ENCODE results near the gene TMEM238.

TMEM238 gene

DNA sequence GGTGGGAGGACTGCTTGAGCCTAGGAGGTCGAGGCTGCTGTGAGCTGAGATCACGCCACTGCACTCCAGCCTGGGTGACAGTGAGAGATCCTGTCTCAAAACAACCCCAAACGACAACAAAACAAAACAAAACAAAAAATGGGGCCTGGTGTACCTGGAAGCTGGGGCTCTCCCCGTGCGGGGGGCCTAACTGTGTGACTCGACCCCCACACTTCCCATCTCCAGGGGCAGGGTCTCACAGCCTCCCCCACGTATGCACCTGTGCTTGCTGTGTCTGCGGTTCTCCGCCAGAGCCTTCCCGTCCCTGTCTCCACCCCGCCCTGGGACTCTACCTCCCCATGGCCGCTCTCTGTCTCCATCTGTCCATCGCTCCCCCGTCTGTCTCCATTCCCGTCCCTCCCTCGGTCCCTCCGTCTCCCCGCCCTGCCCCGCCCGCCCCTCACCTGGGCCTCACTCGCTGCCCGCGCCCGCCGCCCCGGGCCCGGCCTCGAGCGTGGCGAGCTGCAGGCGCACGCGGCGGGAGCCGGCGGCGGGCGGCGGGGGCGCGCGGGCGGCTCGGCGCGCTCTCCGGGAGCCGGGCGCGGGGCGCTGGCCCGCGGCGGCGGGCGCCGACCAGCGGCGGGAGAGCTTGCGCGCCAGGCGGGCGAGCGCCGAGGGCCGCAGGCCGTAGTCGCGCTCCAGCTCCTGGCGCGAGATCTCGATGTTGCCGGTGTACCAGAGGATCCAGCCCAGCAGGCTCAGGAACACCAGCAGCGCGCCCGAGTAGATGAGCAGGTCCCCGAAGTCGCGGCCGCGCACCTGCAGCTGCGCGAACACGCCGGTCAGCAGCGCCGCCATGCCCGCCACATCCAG is 587 bp downstream of the TMEM238 start:
- no peaks in the 10 kb centered on the region for H3K9me3 ChIP-seq (ENCODE audit: severe bottlenecking)
- peak overlapping the region; percentile 37 for H3K4me3 ChIP-seq (ENCODE audit: low read depth, low read length)
- H3K27me3 ChIP-seq (ENCODE audit: insufficient read depth, low read depth, severe bottlenecking) = no peaks in the 10 kb centered on the region
- DNase-seq = peak; percentile 61
- peaks cover 24% of the 10 kb centered on the region for H3K36me3 ChIP-seq
- H3K27ac ChIP-seq = peak overlapping the region; percentile 79
- TF ChIP-seq, protein P1, sequence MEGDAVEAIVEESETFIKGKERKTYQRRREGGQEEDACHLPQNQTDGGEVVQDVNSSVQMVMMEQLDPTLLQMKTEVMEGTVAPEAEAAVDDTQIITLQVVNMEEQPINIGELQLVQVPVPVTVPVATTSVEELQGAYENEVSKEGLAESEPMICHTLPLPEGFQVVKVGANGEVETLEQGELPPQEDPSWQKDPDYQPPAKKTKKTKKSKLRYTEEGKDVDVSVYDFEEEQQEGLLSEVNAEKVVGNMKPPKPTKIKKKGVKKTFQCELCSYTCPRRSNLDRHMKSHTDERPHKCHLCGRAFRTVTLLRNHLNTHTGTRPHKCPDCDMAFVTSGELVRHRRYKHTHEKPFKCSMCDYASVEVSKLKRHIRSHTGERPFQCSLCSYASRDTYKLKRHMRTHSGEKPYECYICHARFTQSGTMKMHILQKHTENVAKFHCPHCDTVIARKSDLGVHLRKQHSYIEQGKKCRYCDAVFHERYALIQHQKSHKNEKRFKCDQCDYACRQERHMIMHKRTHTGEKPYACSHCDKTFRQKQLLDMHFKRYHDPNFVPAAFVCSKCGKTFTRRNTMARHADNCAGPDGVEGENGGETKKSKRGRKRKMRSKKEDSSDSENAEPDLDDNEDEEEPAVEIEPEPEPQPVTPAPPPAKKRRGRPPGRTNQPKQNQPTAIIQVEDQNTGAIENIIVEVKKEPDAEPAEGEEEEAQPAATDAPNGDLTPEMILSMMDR (IDR thresholded peaks at IDR 0.05; ENCODE audit: low read depth, low read length) = no peak

DNA sequence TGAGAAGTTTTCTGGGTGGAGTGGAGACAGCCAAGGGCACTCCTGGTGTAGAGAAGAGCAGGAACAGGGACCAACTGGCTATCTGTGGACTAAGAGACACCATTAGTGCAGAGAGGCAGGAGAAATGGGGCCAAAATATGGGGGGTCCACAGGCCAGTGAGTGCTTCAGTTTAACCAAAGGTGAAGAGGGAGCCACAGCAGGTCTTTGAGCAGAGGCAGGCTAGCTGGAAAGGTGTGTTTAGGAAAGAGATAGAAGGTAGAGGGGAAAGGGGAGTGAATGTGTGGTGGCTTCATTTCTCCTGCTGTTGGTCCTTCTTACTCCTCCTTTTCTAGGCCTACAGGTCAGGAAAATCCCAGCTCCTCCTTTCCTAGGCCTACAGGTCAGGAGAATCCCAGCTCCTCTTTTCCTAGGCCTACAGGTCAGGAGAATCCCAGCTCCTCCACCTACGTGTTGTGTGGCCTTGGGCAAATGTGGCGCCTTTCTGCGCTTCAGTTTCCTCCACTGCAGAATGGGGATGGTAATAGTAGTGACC is 1.5 kb downstream of the TMEM238 start:
- Histone ChIP-seq H3K27me3 (ENCODE audit: insufficient read depth, low read depth, severe bottlenecking) (no peaks in the 10 kb centered on the region), H3K9me3 (ENCODE audit: severe bottlenecking) (no peaks in the 10 kb centered on the region), H3K27ac (peak overlapping the region; percentile 72), H3K36me3 (peaks cover 15% of the 10 kb centered on the region), H3K4me3 (ENCODE audit: low read depth, low read length) (peak overlapping the region; percentile 3; the same call in 1 of the 2 replicates)
- TF ChIP-seq, protein P1 (IDR thresholded peaks at IDR 0.05; ENCODE audit: low read depth, low read length) = no peak
- no peak for DNase-seq

DNA sequence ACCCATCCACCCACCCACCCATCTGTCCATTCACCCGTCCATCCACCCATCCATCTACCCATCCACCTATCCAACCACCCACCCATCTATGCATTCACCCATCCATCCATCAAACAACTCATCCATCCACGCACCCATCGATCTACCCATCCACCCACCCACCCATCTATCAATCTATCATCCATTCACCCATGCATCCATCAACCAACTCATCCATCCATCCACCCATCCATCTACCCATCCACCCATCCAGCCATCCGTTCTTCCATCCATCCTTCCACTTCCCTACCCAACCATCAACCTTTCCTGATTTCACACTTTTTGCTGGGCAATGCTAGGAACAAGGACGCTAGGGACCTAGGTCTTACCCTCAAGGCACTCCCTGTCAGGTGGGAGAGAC is 2.1 kb downstream of the TMEM238 start:
- no peak for DNase-seq
- peaks cover 9% of the 10 kb centered on the region for H3K36me3 ChIP-seq
- H3K27me3 ChIP-seq (ENCODE audit: insufficient read depth, low read depth, severe bottlenecking) = no peaks in the 10 kb centered on the region
- TF ChIP-seq, protein P1 (IDR thresholded peaks at IDR 0.05; ENCODE audit: low read depth, low read length) = no peak
- no peaks in the 10 kb centered on the region for H3K9me3 ChIP-seq (ENCODE audit: severe bottlenecking)
- peak overlapping the region; percentile 72 for H3K27ac ChIP-seq
- H3K4me3 ChIP-seq (ENCODE audit: low read depth, low read length) = no peak overlapping the region

DNA sequence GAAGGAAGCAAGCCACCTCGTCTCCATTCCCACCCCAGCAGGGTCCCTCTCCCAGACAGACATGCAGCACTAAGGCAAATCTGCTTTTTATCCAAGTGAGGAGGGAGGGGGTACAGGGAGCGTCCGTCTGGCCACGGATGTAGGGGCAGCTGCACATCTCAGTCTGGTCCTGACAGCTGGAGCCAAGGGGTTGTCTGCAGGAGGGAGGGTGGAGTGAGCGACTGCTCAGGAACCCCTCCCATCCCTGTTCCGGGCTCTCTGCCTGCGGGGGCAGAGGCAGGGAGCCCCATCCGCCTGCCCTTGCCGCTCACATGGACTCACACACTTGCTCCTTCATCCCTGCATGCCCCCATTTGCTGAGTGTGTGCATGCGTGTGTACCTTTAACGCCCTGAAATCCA is 4.9 kb downstream of the TMEM238 start:
- H3K27me3 ChIP-seq (ENCODE audit: insufficient read depth, low read depth, severe bottlenecking) = no peaks in the 10 kb centered on the region
- no peak overlapping the region for H3K4me3 ChIP-seq (ENCODE audit: low read depth, low read length)
- DNase-seq = peak; percentile 85

DNA sequence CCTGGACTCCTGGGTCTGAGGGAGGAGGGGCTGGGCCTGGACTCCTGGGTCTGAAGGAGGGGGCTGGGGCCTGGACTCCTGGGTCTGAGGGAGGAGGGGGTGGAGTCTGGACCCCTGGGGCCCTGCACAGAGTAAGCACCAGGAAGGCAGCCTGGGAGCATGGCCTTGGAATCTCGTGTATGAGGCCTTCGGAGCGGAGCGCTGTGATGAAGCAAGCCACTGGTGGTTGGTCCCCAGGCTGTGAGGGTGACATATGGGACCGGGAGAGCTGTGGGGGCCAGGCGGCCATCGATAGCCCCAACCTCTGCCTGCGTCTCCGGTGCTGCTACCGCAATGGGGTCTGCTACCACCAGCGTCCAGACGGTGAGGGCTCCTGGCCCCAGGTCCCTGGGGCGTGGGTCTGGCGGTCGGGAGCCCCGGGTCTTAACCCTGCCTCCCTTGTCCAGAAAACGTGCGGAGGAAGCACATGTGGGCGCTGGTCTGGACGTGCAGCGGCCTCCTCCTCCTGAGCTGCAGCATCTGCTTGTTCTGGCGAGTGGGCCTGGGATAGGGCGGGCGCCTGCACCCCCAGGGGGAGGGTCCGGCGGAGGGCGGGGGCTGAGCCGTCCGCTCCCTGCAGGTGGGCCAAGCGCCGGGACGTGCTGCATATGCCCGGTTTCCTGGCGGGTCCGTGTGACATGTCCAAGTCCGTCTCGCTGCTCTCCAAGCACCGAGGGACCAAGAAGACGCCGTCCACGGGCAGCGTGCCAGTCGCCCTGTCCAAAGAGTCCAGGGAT is 6.5 kb downstream of the TMEM238 start:
- Histone ChIP-seq H3K27me3 (ENCODE audit: insufficient read depth, low read depth, severe bottlenecking) (no peaks in the 10 kb centered on the region), H3K9me3 (ENCODE audit: severe bottlenecking) (no peaks in the 10 kb centered on the region), H3K36me3 (no peaks in the 10 kb centered on the region), H3K4me3 (ENCODE audit: low read depth, low read length) (peak overlapping the region; percentile 46), H3K27ac (peak overlapping the region; percentile 37)
- DNase-seq = no peak
- TF ChIP-seq, protein P1 (IDR thresholded peaks at IDR 0.05; ENCODE audit: low read depth, low read length) = no peak

More for the DNA sequence above, 4.9 kb downstream of the TMEM238 start:
- Histone ChIP-seq H3K27ac (peak overlapping the region; percentile 73), H3K9me3 (ENCODE audit: severe bottlenecking) (no peaks in the 10 kb centered on the region), H3K36me3 (no peaks in the 10 kb centered on the region)
- TF ChIP-seq, protein P1 (IDR thresholded peaks at IDR 0.05; ENCODE audit: low read depth, low read length) = no peak
